ENCODE data around the gene NARS2. TPM values are rescaled to one million over a fixed set of nuclear protein-coding genes. Genes with fewer than 3 reads are reported as not detected.
A peak's percentile ranks its signal among the peaks of the same experiment; 100 is the strongest.

Gene NARS2
- total and polyA plus RNA-seq, 10 of the 15 experiments (the other 5 are each of a cell fraction or from before 2014, with no cell fraction given) = 22.2 to 45.3 (median 36.3) TPM

- ChIA-PET CTCF (no interaction called here), SMC1A (ENCODE audit: uncharacterized antibody, unreplicated experiment) (interaction anchor here (1.4 to 1.5 kb wide), 3 partner anchors 14 to 119 kb away, joined by 3 to 6 read pairs (median 3); no protein-coding TSS in a partner anchor), RAD21 (ENCODE audit: unreplicated experiment) (no interaction called here), POLR2A (interaction anchor here (0.6 kb wide), 1 partner anchor 396 kb away, joined by 3 read pairs; the partner anchor contains the start of gene ALG8)
- ATAC-seq = peak; percentile 79
- H3K79me2 ChIP-seq (ENCODE audit: control insufficient read depth, insufficient read depth, low read length) = no peaks in the 10 kb centered on the region; the same call in 1 of the 2 replicates
- H3K27ac ChIP-seq (ENCODE audit: control insufficient read depth, insufficient read depth) = no peak overlapping the region
- in situ Hi-C loops (cut with MboI) (no loop called here), intact Hi-C loops (cut with micrococcal nuclease; ENCODE audit: unreplicated experiment) (no loop called here)
- H2AFZ ChIP-seq (ENCODE audit: control insufficient read depth, low read depth, low read length) = no peak overlapping the region
- no peak overlapping the region for H3K4me3 ChIP-seq
- H3K4me1 ChIP-seq (ENCODE audit: control insufficient read depth, insufficient read depth, low read length) = peaks cover 21% of the 10 kb centered on the region
- H3K9me3 ChIP-seq (replicated peaks; ENCODE audit: control insufficient read depth, insufficient read depth, low read length) = no peaks in the 10 kb centered on the region; the same call in 2 of the 3 replicates
- no peaks in the 10 kb centered on the region for H3K27me3 ChIP-seq (replicated peaks in 1 of 2; ENCODE audit: control insufficient read depth in 2 of 2, insufficient read depth in 2 of 2, low read length in 1 of 2)
- no TSS peak for BruUV-seq (replicated peaks)
- H3K4me2 ChIP-seq (ENCODE audit: control insufficient read depth, insufficient read depth) = no peak overlapping the region
- whole genome bisulfite sequencing (ENCODE audit: insufficient coverage, insufficient replicate concordance, low lambda C conversion rate, missing lambda C conversion rate) = 96% methylated on average over 3 of the region's 3 CpGs
- DNase-seq (ENCODE audit: low read depth, low spot score) = no peak
- no peaks in the 10 kb centered on the region for H4K20me1 ChIP-seq (ENCODE audit: control insufficient read depth, insufficient read depth)
- no peak overlapping the region for H3K9ac ChIP-seq (ENCODE audit: control insufficient read depth, insufficient read depth, low read length)
- no peak for FAIRE-seq
- 0 out of 4 replicates have a peak, but pooled peaks cover 0 to 3% of the 10 kb centered on the region in 2 experiments for H3K36me3 ChIP-seq (ENCODE audit: control insufficient read depth in 2 of 2, insufficient read depth in 2 of 2, low read length in 1 of 2)
- TF ChIP-seq MTA2 (IDR thresholded peaks at IDR 0.05; ENCODE audit: low read depth) (no peak), CBX3 (IDR thresholded peaks at IDR 0.05; ENCODE audit: borderline replicate concordance, low read depth) (no peak), EGR1 (IDR thresholded peaks at IDR 0.05; ENCODE audit: borderline replicate concordance in 1 of 2, low read depth in 2 of 2, low read length in 2 of 2) (no peak), RBBP5 (conservative IDR thresholded peaks at IDR 0.05) (no peak), RB1 (IDR thresholded peaks at IDR 0.05; ENCODE audit: borderline replicate concordance) (no peak), SMAD1 (IDR thresholded peaks at IDR 0.05; ENCODE audit: low read depth, partially characterized antibody) (no peak), DPF2 (IDR thresholded peaks at IDR 0.05) (no peak), PRDM15 (CRISPR knock-in tag; IDR thresholded peaks at IDR 0.05) (no peak), GABPA (IDR thresholded peaks at IDR 0.05; ENCODE audit: low read depth) (peak; percentile 60; the same call in 1 of the 2 replicates), POU2F2 (IDR thresholded peaks at IDR 0.05; ENCODE audit: borderline replicate concordance, low read depth, low read length) (peak; percentile 80; the same call in 1 of the 3 replicates), NBN (IDR thresholded peaks at IDR 0.05) (no peak), MEF2A (IDR thresholded peaks at IDR 0.05; ENCODE audit: insufficient read depth, low read depth, low read length) (0 out of 2 replicates have a peak, but pooled peaks have one; percentile 8), MYC (IDR thresholded peaks at IDR 0.05; ENCODE audit: insufficient read depth, insufficient read length, insufficient replicate concordance, low read length, severe bottlenecking) (no peak), RUNX3 (IDR thresholded peaks at IDR 0.05; ENCODE audit: low read length) (peak; percentile 73), IRF3 (IDR thresholded peaks at IDR 0.05) (no peak), BCL11A (IDR thresholded peaks at IDR 0.05; ENCODE audit: low read depth, low read length) (no peak)
- TF ChIP-seq, protein P1, sequence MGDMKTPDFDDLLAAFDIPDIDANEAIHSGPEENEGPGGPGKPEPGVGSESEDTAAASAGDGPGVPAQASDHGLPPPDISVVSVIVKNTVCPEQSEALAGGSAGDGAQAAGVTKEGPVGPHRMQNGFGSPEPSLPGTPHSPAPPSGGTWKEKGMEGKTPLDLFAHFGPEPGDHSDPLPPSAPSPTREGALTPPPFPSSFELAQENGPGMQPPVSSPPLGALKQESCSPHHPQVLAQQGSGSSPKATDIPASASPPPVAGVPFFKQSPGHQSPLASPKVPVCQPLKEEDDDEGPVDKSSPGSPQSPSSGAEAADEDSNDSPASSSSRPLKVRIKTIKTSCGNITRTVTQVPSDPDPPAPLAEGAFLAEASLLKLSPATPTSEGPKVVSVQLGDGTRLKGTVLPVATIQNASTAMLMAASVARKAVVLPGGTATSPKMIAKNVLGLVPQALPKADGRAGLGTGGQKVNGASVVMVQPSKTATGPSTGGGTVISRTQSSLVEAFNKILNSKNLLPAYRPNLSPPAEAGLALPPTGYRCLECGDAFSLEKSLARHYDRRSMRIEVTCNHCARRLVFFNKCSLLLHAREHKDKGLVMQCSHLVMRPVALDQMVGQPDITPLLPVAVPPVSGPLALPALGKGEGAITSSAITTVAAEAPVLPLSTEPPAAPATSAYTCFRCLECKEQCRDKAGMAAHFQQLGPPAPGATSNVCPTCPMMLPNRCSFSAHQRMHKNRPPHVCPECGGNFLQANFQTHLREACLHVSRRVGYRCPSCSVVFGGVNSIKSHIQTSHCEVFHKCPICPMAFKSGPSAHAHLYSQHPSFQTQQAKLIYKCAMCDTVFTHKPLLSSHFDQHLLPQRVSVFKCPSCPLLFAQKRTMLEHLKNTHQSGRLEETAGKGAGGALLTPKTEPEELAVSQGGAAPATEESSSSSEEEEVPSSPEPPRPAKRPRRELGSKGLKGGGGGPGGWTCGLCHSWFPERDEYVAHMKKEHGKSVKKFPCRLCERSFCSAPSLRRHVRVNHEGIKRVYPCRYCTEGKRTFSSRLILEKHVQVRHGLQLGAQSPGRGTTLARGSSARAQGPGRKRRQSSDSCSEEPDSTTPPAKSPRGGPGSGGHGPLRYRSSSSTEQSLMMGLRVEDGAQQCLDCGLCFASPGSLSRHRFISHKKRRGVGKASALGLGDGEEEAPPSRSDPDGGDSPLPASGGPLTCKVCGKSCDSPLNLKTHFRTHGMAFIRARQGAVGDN (IDR thresholded peaks at IDR 0.05) = no peak
These were observed 39.6 kb downstream of the NARS2 start for GRCh38 chr11:78535027-78535426.
